ENCODE data around the gene SIN3A. TPM values are rescaled to one million over a fixed set of nuclear protein-coding genes. Genes with fewer than 3 reads are reported as not detected.

The SIN3A gene
- total RNA-seq, 1 donor from 2014 or later, result 86.6 TPM

DNA sequence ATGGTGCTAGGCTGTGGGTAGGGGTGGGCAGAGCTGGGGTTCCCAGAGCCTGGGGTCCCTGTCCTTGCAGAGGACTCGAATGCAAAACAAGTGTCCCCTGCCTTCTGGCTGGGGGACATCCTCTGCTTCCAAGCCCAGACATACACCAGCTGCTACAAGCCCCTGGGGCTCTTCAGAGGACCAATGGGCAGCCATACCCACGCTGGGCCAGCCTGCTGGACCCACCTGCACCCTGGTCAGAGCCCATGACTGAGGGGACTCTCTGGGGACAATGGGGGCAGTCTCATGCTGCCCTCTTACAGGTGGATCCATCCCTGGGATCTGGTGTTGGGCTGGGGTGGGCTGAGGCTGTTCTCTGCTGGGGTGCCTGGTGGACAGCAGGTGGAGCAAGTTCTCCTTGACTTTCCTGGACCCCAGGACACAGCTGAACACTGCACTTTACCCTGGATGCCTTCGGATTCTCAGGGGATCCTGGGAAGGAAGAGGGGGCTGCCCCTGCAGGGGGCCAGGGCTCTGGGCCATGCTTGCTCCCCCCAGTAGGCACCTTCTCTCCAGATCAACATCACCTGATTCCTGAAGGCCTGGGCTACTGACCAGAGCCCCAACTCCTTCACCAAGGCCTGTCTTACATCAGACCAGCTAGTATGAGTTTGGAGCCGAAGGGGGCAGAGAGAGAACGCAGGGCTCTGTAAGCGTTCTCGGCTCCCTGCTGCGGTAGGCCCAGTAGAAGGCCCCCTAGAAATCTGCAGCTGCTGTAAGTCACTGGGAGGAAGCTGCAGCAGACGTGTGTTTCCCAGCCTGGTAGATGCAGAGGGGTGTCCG lies 122.8 kb downstream of the SIN3A start:
- H3K36me3 Mint-ChIP-seq, result no peaks in the 10 kb centered on the region
- no peaks in the 10 kb centered on the region for H3K9me3 Mint-ChIP-seq
- no peak for DNase-seq (ENCODE audit: low spot score in 2 of 2, unreplicated experiment in 2 of 2)
- no peaks in the 10 kb centered on the region for H3K4me1 Mint-ChIP-seq
- peaks cover 8% of the 10 kb centered on the region for H3K27me3 Mint-ChIP-seq (ENCODE audit: low read depth)
- no peak overlapping the region for H3K4me3 Mint-ChIP-seq
- no peak overlapping the region for H3K27ac Mint-ChIP-seq
- TF ChIP-seq CTCF (IDR thresholded peaks at IDR 0.05; ENCODE audit: unreplicated experiment), result no peak

DNA sequence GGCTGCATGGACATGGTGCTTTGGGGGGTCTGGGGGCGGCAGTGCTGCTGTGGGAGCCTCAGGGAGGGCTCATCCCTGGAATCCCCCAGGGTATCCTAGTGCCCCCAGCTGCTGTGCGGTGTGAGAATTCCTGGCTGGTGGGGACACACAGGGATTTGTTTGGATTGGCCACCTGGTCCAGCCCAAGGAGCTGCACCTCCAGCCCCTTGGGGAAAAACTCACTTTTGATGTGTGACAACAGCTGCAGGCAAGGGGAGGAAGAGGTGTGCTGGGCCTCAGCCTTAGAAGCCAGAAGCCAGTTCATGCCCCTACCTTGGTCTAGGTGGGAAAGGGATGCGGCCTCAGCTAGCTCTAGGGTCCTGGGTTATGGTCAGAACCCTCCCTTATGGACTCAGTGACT lies 124.0 kb downstream of the SIN3A start:
- no peak for TF ChIP-seq CTCF (IDR thresholded peaks at IDR 0.05; ENCODE audit: unreplicated experiment)
- Mint-ChIP-seq H3K9me3 (no peaks in the 10 kb centered on the region), H3K27me3 (ENCODE audit: low read depth) (peaks cover 15% of the 10 kb centered on the region), H3K36me3 (no peaks in the 10 kb centered on the region), H3K4me1 (no peaks in the 10 kb centered on the region), H3K27ac (no peak overlapping the region), H3K4me3 (no peak overlapping the region)
- DNase-seq (ENCODE audit: low spot score in 2 of 2, unreplicated experiment in 2 of 2), result no peak

- peaks cover 15% of the 10 kb centered on the region for H3K27me3 Mint-ChIP-seq (ENCODE audit: low read depth)
- H3K36me3 Mint-ChIP-seq, result no peaks in the 10 kb centered on the region
- H3K27ac Mint-ChIP-seq, result no peak overlapping the region
- no peak overlapping the region for H3K4me3 Mint-ChIP-seq
- H3K9me3 Mint-ChIP-seq, result no peaks in the 10 kb centered on the region
- TF ChIP-seq CTCF (IDR thresholded peaks at IDR 0.05; ENCODE audit: unreplicated experiment), result no peak
- DNase-seq (ENCODE audit: low spot score in 2 of 2, unreplicated experiment in 2 of 2), result no peak
- no peaks in the 10 kb centered on the region for H3K4me1 Mint-ChIP-seq
Observed at GRCh38 chr15:75327005-75327404, 124.5 kb downstream of the SIN3A start.

- no peaks in the 10 kb centered on the region for H3K9me3 Mint-ChIP-seq
- TF ChIP-seq CTCF (IDR thresholded peaks at IDR 0.05; ENCODE audit: unreplicated experiment), result no peak
- H3K36me3 Mint-ChIP-seq, result no peaks in the 10 kb centered on the region
- peaks cover 18% of the 10 kb centered on the region for H3K27me3 Mint-ChIP-seq (ENCODE audit: low read depth)
- H3K27ac Mint-ChIP-seq, result no peak overlapping the region
- DNase-seq (ENCODE audit: low spot score in 2 of 2, unreplicated experiment in 2 of 2), result no peak
- H3K4me1 Mint-ChIP-seq, result no peaks in the 10 kb centered on the region
- H3K4me3 Mint-ChIP-seq, result no peak overlapping the region
Observed at GRCh38 chr15:75325922-75326321, 125.6 kb downstream of the SIN3A start.

GRCh38 chr15:75321711-75322110 lies 129.8 kb downstream of the SIN3A start:
- DNase-seq (ENCODE audit: low spot score in 2 of 2, unreplicated experiment in 2 of 2), result no peak
- Mint-ChIP-seq H3K27ac (no peak overlapping the region), H3K4me1 (no peaks in the 10 kb centered on the region), H3K4me3 (no peak overlapping the region), H3K27me3 (ENCODE audit: low read depth) (peaks cover 38% of the 10 kb centered on the region), H3K36me3 (no peaks in the 10 kb centered on the region), H3K9me3 (no peaks in the 10 kb centered on the region)
- no peak for TF ChIP-seq CTCF (IDR thresholded peaks at IDR 0.05; ENCODE audit: unreplicated experiment)

Small RNAs within 50 kb of the gene (microRNA-seq; reads per million reads assigned to microRNA genes)
- not detected for gene MIR631

Other genes with a start within 250 kb of the SIN3A start
- 62.0 to 66.6 TPM (median 62.2 TPM) in 3 replicates for gene C15orf39, start 249.8 kb downstream of the SIN3A start, total RNA-seq
- 0.20 TPM in 1 of 3 replicates, not detected in the others for gene GOLGA6C, start 193.4 kb downstream of the SIN3A start, total RNA-seq
- gene GOLGA6D, start 168.9 kb downstream of the SIN3A start, total RNA-seq, result 0.16 to 0.18 TPM in 2 of 3 replicates, not detected in the other
- 64.1 to 70.5 TPM (median 69.1 TPM) in 3 replicates for gene COMMD4, start 115.6 kb downstream of the SIN3A start, total RNA-seq
- 58.7 to 67.9 TPM (median 64.5 TPM) in 3 replicates for gene NEIL1, start 104.7 kb downstream of the SIN3A start, total RNA-seq
- 243 to 264 TPM (median 251 TPM) in 3 replicates for gene MAN2C1, start 83.1 kb downstream of the SIN3A start, total RNA-seq
- gene PTPN9, start 127.6 kb upstream of the SIN3A start, total RNA-seq, result 32.1 to 36.2 TPM (median 32.1 TPM) in 3 replicates
- gene SNUPN, start 174.0 kb upstream of the SIN3A start, total RNA-seq, result 19.4 to 23.5 TPM (median 23.0 TPM) in 3 replicates
- gene IMP3, start 188.5 kb upstream of the SIN3A start, total RNA-seq, result 38.6 to 43.6 TPM (median 39.0 TPM) in 3 replicates
- gene SNX33, start 196.2 kb upstream of the SIN3A start, total RNA-seq, result 22.1 to 23.3 TPM (median 22.8 TPM) in 3 replicates

Measured in mesothelial cell of epicardium (in vitro differentiated cells).